Epidermal melanocyte (primary cell): ENCODE data around the gene SFXN2.
"Not testable (repeated sequence)": the region's sequence is repeated elsewhere in the genome, so short reads cannot be mapped to it uniquely, and the experiment has no call there.

Source experiments
- DNase-seq: peaks from one replicate; pipeline ENCODE4 v3.0.0; 2011; ENCODE audit warnings: low spot score; ENCODE audit not compliant: insufficient read length

The SFXN2 gene

DNA sequence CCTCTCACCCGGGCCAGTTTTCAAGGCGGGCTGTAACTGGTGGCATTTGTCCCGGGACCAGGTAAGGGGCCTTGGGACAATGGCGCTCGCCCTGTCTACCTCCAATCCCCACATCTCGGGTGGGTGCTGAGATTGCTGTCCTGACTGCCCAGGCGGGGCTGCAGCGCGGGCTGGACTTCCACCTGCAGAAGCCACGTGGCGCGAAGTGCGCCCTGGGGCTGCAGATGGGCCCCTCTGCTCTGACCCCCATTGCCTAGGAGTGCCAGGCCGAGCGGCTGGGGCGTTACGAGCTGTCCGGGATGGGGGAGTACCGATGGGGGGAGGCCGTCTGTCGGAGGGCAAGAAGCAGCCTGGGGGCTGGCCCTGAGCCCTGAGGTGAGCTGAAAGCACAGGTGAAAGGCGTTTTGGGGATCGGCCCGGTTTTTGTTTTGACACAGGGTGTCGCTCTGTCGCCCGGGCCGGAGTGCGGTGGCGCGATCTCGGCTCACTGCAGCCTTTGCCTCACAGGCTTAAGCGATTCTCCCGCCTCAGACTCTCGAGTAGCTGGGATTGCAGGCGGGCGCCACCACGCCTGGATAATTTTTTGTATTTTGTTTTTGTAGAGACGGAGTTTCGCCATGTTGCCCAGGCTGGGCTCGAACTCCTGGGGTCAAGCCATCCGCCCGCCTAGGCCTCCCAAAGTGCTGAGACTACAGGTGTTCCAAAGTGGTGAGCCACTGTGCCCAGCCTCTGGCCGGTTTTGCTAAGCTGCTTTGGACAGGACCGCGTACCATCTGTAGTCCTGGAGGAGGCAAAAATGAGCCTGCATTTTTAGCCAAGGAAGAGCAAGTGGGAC is at the start of gene SFXN2:
Gene SFXN2, plus strand, starts transcription at position 16 of the 835 bp plus-strand sequence. CDS start 12,001 bp downstream, outside the sequence.
- DNase-seq: no peak

DNA sequence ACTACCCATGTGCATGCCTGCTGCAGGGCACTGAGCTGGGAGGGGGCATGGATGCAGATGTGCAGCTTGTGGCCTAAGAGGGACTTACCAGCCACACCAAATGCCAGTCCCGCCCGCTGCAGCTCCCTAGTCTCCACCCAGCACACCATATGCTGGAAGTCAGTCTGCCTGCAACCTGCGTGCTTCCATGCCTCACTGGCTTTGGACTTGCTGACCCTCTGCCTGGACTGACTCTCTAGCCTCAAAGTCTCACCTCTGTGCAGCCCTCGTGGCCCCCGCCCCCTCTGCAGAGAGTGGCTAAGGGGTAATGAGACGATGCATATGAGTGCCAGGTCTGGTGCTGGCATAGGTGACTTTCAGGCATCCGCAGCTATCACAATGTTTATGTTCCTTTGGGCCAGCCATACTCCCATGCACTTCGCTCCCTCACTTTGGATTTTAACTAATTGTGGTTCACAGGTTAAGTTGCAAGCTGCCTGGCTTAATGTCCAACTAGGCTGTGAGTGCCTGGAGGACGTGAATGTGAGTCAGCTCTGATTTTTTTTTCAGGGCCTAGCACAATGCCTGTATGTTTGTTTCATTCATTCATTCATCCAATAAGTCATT is 48.4 kb upstream of the SFXN2 start:
- DNase-seq: no peak

- DNase-seq: not testable (repeated sequence)
Measured at GRCh38 chr10:102667411-102667810, 47.0 kb upstream of the SFXN2 start.

DNA sequence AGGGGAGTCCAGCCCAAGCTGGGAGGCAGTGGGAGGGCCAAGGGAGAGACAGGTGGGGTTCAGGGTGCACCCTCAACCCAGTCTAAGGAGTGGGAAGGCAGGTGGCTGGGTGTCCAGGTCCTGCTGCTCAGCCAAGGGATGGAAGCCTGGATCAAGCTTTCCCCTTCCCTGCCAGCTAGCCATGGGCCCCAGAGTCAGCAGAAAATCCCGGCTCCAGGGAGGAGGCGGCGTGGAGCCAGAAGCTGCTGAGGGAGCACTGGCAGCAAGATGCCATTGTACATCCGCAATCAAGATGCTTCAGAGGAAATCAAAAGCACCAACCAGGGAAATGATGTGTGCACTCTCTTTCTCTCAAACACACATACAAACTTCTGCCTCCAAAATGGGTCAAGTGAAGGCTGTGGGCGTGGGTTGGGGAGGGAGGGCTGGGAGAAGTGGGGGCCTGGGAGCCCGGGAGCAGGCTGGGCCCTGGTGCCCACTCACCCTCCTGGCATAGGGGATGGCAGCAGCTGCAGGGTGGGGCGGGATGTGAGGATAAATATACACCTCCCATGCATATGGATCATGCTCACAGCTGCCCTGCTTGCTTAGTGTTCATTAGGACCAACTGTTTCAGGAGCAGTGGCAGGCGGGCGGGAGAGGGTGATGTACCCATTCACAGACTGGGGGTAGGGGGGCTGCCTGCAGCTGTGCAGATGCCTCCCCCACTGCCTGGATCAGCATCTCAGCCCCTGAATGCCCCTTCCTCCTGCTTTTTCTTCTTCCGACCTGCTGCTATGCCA is 45.9 kb upstream of the SFXN2 start:
- no peak for DNase-seq

DNA sequence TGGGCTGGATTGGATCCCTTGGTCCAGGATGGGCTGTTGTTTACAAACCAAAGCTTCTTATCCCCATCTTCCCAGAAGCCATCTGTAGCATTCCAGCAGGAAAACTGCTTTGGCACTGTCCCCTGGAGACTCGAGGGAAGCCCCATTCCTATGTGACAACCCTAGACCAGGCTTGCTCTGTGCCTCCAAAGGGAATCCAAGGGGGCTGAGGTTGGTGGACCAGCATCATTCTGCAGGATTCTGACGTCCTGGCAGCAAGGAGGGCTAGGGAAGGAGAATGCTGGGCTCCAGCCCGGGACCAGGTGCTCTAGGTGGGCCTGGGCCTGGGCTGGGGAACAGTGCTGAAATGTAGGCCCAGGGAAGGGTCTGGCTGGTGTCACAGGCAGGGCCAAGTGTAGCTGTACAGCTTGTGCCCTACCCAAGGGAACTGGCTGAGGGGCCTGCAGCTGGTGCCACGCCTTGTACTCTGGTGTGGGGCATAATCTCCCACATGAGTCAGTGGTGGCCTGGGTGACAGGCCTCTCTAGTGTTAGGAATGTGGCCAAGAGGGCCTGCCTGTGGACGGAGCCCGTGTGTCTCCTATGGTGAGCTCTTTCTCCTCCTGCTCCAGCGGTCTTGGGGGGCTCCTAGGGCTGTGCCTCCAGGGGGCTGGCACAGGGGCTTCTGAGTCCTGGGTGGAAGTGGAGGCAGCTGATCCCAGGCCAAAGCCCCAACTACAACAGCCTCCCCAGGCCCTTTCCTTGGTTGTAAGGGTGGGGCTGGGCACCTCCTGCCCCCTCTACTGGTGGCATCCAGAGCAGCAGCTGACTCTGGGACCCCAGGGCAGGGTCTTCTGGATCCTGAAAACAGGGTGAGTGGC is 45.0 kb upstream of the SFXN2 start:
- no peak for DNase-seq

GRCh38 chr10:102670065-102670670 is 44.3 kb upstream of the SFXN2 start:
- DNase-seq: no peak

DNA sequence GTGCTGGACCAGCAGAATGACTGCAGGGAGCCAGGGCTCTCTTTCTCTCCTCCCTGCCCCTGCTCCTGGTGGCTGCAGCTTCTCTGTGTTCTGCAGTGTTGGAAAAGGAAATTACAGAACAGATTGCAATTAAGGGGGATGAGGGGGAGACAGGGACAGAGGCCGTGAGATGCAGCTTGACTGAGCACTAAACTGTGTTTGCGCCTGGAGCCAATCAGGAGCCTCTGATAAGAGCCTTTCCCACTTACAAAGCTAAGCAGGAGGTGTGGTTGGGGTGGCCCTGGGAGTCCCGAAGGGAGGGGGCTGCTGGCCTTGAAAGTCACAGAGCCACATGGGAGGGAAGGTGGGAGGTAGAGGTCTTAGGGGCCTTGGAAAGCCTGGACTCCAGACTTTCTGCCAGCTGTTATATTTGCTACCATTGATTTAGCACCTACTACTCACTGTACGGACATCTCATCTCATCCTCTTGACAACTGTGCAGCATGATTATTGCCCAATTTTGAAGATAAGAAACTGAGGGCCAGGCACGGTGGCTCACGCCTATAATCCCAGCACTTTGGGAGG is 43.5 kb upstream of the SFXN2 start:
- no peak for DNase-seq

GRCh38 chr10:102673236-102673818 is 41.1 kb upstream of the SFXN2 start:
- DNase-seq: no peak

DNA sequence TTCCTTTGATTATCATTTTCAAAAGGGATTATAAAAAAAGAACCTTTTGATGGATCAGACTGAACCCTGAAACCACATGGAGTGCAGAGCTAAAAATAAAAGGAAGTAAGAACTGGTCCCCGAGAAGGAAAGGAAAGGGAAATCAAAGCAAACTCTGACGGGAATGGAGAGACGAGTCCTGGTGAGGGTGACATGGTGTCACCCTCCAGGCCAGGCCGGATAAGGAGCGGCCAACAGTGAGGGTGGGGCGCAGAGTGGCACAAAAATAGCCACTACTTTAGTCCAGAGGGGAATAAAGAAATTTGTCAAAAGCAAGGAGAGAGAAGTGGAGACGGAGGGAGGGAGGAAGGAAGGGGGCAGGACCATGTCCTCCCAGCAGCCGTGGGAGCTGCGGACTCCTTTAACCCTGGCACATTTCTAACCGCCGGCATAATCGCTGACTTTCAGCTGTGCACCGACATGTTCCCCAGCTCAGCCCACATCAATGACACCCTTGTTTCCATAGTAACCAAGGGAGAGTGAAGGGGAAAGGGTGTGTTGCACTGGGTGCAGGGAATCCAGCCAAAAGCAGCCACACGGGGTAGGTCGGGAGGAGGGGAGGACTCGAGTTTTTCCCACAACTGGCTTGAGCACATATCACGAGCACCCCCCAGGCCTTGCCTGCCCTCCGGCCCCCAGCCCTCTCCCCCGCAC is 40.5 kb upstream of the SFXN2 start:
- peak; percentile 67 for DNase-seq

DNA sequence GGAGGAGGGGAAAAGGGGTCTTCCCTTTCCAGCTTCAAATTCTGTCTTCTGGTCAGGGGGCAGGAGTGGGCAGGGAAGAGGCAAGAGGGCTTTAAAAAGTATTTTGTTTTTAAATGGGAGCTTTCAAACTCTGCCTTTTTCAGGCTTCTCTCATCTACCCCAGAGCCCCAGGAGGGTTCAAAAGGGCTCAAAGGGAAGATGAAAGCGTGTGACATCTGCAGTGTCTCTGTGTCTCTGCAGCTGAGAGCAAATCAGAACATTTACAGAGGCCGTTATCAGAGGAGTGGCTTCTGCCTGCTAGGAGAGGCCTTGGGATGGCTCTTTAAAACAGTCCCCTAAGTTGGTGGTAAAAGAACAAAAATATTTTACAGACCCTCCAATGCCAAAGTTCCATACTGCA is 39.9 kb upstream of the SFXN2 start:
- no peak for DNase-seq

DNA sequence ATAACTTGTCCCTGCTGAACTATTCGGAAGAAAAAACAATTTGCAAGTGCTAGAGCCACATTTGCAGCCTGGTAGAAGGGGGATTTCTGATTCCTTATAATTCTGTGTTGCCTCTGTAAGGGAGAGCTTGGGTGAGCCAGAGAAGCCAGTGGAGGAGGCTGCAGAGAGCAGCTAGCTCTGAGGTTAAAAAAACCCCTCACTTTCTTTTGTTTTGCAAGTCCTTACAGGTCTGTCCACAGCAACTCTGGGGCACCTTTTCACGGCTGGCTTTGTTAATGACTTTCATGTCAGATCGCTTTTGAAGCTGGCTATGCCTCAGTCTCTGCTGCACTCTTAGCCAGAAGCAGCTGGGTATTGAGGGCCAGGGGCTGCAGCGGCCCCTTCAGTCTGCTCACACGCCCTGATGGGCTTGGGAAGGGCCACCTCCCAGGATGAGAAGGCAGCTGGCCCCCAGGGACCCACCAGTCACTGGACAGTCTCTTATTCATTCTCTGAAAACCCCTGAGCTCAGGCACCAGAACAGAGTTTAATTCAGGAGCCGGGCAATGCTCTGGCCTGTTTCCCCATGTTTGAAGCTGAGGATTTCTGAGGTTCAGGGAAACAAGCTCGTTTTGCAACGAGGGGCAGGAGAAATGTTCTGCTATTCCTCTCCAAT is 39.3 kb upstream of the SFXN2 start:
- DNase-seq: no peak

DNA sequence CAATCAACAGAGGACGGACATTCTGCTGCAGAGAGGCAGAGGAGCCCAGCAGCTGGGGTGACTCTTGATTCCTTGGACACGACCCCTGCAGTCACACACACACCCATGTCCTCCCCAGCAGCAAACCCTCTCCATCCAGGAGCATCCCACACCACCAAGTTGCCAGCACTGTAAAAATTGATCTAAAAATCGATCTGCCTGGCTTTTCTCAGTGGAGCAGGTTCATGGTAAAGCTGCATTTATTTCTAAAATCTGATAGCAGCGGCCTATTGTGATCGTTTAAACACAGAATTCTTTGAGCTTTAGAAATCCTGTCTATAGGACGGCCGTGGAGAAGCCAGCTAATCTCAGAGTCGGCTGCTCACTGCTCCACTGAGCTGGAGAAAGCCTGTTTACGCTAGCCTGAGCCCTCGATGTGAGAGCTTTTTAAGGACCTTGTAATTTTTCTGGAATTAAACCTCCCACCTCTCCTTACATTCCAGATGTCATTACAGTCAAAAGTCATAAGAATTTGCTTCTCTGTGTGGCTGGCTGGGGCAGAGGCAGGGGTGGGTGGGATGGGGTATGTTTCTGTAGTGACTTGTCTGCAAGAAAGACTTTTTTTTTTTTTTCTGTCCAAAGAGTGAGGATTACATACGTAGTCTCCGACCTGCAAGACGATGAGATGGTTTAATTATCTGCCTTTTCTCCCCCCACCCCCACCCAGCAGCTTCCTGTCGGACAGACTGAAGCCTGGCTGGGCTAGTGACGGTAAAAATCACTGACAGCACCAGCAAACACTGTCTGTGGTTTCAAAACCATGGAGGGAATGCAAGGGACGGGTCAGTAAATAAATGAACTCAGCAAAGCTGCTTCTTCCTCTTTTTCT is 38.5 kb upstream of the SFXN2 start:
- peak; percentile 55 for DNase-seq

DNA sequence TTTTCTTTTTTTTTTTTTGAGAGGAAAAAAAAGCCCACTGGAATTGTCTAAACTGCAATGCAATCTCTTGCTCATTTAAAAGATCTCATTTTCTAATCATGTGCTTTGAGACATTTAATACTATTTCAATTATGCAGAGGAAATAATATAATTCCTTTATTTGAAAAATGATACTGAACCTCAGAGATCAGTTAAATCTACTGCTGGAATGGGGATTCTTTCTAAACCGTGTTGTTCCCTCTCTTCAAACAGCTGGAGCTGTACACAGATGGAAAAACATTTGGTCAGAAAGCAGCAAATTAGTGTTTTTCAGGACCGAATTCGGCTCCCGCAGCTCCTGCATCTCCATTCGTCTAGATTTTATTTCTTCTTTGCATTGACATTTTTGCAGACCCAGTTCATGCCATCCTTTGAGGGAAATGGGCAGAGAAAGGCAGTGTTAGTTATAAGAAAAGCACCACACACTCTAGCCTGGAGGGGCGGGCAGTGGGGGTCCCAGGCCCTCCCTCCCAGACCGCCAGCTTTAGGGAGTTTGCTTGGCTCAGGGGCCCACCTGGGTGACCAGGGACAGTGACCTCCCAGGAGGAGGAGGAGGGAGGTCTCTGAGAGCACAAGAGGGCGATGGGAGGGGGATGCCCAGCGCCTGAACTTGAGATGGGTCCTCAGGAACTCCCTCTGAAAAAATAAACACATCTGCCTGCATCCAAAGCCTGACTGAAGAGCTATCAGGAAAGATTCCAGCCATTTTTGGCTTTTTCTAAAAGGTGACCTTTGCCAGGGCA is 37.7 kb upstream of the SFXN2 start:
- no peak for DNase-seq

GRCh38 chr10:102677331-102678067 is 36.9 kb upstream of the SFXN2 start:
- no peak for DNase-seq

DNA sequence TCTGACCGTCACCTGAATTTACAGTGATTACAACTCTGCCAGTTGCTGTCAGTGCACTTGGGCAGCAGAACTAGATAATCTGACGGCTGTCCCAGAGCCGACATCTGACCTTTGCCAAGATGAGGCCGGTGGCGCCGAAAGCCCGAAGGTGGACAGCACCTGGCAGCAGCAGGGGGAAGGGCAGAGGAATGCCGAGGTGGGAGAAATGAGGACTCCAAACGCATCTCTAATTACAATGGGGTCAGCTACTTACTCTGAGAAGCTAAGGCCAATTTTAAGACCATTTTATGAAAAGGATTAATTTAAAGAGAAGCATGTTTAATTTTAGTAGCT is 36.4 kb upstream of the SFXN2 start:
- no peak for DNase-seq

DNA sequence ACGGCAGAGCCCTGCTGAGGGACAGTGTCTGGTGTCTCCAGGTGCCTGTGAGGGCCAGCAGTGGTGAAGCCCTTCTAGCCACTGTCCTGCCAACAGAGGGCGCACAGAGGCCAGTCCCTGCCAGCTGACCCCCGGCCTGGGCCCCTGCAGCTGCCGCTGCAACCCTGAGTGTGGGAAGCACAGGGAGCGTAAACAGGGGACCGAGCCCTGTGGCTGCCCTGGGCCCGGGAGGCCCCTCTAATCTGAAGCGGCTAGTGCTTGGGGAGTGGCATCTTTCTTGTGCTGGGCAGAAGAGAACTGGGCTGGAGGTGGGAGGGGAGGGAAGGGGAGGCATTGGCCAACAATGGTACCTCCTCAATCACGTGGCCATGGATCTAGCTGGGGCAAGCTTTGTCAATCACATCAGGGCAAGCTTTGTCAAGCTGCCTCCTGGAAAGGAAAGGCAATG is 35.6 kb upstream of the SFXN2 start:
- DNase-seq: no peak

GRCh38 chr10:102679596-102679995 is 34.8 kb upstream of the SFXN2 start:
- DNase-seq: no peak
